Astrocyte (in vitro differentiated cells and primary cell): ENCODE data around the gene IGSF23. TPM values are rescaled to one million over a fixed set of nuclear protein-coding genes. Genes with fewer than 3 reads are reported as not detected.

Experiments used
- DNase-seq: peaks from one replicate; pipeline ENCODE4 v3.0.0-alpha.2; 2010; ENCODE audit warnings: low read depth
- FAIRE-seq: peaks from 2 replicates; lab custom pipeline; 2011; peaks lifted over from hg19 to GRCh38; lab: Jason Lieb, UNC
- H2AFZ ChIP-seq: 2 replicates; pipeline ENCODE4 v1.6.0; 2012; ENCODE audit warnings: low read depth, low read length, inconsistent platforms
- H3K27ac ChIP-seq: 2 replicates; pipeline ENCODE4 v1.5.1; 2011; ENCODE audit warnings: low read depth, low read length, inconsistent platforms
- H3K27me3 ChIP-seq: 2 replicates; pipeline ENCODE4 v1.6.0; 2011; ENCODE audit warnings: low read length, inconsistent platforms; ENCODE audit not compliant: insufficient read depth
- H3K36me3 ChIP-seq: 2 replicates; pipeline ENCODE4 v1.5.1; 2011; ENCODE audit warnings: low read length, inconsistent platforms; ENCODE audit not compliant: insufficient read depth
- H3K4me1 ChIP-seq: 2 replicates; pipeline ENCODE4 v1.5.1; 2011; ENCODE audit warnings: low read length, inconsistent platforms; ENCODE audit not compliant: insufficient read depth
- H3K4me2 ChIP-seq: 2 replicates; pipeline ENCODE4 v1.6.0; 2012; ENCODE audit warnings: low read length, inconsistent platforms
- H3K4me3 ChIP-seq: 2 replicates; pipeline ENCODE4 v1.5.1; 2011; ENCODE audit warnings: low read depth, mild to moderate bottlenecking, low read length, inconsistent platforms; ENCODE audit not compliant: insufficient read depth
- H3K79me2 ChIP-seq: 2 replicates; pipeline ENCODE4 v1.6.0; 2012; ENCODE audit warnings: mild to moderate bottlenecking, low read length, inconsistent platforms; ENCODE audit not compliant: insufficient read depth
- H3K9ac ChIP-seq: 2 replicates; pipeline ENCODE4 v1.6.0; 2012; ENCODE audit warnings: mild to moderate bottlenecking, low read length, inconsistent platforms
- H3K9me3 ChIP-seq: 2 replicates; pipeline ENCODE4 v1.5.1; 2012; ENCODE audit warnings: low read depth, mild to moderate bottlenecking, low read length, inconsistent platforms; ENCODE audit not compliant: insufficient read depth
- H4K20me1 ChIP-seq: 2 replicates; pipeline ENCODE4 v1.6.0; 2012; ENCODE audit warnings: low read length, inconsistent platforms; ENCODE audit not compliant: insufficient read depth
- H3K27ac Mint-ChIP-seq: one replicate; pipeline ENCODE4 v1.8.0; 2021; ENCODE audit warnings: mild to moderate bottlenecking, mixed read lengths; ENCODE audit not compliant: unreplicated experiment
- H3K27me3 Mint-ChIP-seq: one replicate; pipeline ENCODE4 v1.8.0; 2021; ENCODE audit warnings: low read depth, mixed read lengths; ENCODE audit not compliant: unreplicated experiment
- H3K36me3 Mint-ChIP-seq: one replicate; pipeline ENCODE4 v1.8.0; 2021; ENCODE audit warnings: low read depth, mixed read lengths; ENCODE audit not compliant: unreplicated experiment
- H3K4me1 Mint-ChIP-seq: one replicate; pipeline ENCODE4 v1.8.0; 2021; ENCODE audit warnings: low read depth, mixed read lengths; ENCODE audit not compliant: unreplicated experiment
- H3K4me3 Mint-ChIP-seq: one replicate; pipeline ENCODE4 v1.8.0; 2021; ENCODE audit warnings: mild to moderate bottlenecking, moderate library complexity, mixed read lengths; ENCODE audit not compliant: unreplicated experiment
- H3K9me3 Mint-ChIP-seq: one replicate; pipeline ENCODE4 v1.8.0; 2021; ENCODE audit warnings: mild to moderate bottlenecking, mixed read lengths; ENCODE audit not compliant: unreplicated experiment
- EZH2 ChIP-seq: IDR thresholded peaks from 2 replicates; pipeline ENCODE4 v1.6.1; 2012; ENCODE audit warnings: mild to moderate bottlenecking, low read length, inconsistent platforms; ENCODE audit not compliant: insufficient read depth
- total RNA-seq: library from RNA; stranded (reverse); gene quantifications from 2 replicates; pipeline ENCODE4 v1.2.1, GENCODE V29; 2021
- TF ChIP-seq, protein P1 (sequence below): IDR thresholded peaks from 2 replicates; pipeline ENCODE4 v1.5.1; 2011; ENCODE audit warnings: low read depth, mild to moderate bottlenecking, inconsistent platforms, low read length, moderate library complexity; ENCODE audit not compliant: insufficient read depth

Gene IGSF23
- total RNA-seq, 1 donor from 2014 or later, result not detected

DNA sequence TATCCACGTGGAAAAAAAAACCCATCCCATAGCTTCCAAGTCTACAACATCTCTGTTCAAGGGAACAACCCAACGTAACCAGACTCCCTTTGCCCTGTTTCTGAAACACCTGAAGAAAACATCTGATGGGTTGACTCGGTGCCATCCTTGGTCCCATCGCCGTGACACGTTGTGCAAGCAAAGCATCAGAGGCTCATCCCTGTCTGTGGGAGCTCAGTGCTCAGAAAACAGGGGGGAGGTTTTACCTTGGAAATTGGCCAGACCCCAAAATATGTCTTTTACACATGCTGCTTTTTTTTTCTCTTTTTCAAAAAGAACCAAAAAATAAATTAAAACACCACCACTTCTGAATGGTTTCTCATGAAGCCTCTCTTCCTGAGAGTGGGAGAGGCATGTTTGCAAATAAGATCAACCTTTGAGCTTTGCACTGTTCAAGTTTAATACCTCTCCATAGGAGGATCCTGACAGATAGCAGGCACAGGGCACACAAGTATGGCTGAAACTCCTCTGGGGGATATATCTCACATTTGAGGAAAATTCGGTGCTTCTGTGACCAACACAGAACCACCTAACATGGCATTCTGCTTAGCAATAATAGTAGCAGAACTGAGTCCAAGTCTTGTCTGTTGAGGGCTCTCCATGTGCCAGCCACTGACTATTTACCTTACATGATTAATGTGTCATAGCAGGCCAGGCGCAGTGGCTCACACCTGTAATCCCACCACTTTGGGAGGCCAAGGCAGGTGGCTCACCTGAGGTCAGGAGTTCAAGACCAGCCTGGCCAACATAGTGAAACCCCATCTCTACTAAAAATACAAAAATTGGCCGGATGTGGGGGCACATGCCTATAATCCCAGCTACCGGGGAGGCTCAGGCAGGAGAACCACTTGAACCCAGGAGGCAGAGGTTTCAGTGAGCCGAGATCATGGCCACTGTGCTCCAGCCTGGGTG is 23.4 kb downstream of the IGSF23 start:
- DNase-seq, result no peak
- Mint-ChIP-seq H3K9me3 (peaks cover 6% of the 10 kb centered on the region), H3K4me1 (peaks cover 13% of the 10 kb centered on the region), H3K27me3 (peaks cover 7% of the 10 kb centered on the region), H3K36me3 (peaks cover 2% of the 10 kb centered on the region), H3K27ac (peak overlapping the region; percentile 47), H3K4me3 (peak overlapping the region; percentile 34)
- Histone ChIP-seq H3K4me2 (peak overlapping the region; percentile 29), H3K4me3 (no peak overlapping the region), H4K20me1 (no peaks in the 10 kb centered on the region), H3K27ac (no peak overlapping the region), H3K27me3 (no peaks in the 10 kb centered on the region), H3K9me3 (no peaks in the 10 kb centered on the region), H3K79me2 (no peaks in the 10 kb centered on the region), H3K4me1 (peaks cover 13% of the 10 kb centered on the region), H3K36me3 (no peaks in the 10 kb centered on the region), H2AFZ (no peak overlapping the region), H3K9ac (no peak overlapping the region)
- FAIRE-seq, result no peak
- TF ChIP-seq EZH2, result no peak
- TF ChIP-seq, protein P1, sequence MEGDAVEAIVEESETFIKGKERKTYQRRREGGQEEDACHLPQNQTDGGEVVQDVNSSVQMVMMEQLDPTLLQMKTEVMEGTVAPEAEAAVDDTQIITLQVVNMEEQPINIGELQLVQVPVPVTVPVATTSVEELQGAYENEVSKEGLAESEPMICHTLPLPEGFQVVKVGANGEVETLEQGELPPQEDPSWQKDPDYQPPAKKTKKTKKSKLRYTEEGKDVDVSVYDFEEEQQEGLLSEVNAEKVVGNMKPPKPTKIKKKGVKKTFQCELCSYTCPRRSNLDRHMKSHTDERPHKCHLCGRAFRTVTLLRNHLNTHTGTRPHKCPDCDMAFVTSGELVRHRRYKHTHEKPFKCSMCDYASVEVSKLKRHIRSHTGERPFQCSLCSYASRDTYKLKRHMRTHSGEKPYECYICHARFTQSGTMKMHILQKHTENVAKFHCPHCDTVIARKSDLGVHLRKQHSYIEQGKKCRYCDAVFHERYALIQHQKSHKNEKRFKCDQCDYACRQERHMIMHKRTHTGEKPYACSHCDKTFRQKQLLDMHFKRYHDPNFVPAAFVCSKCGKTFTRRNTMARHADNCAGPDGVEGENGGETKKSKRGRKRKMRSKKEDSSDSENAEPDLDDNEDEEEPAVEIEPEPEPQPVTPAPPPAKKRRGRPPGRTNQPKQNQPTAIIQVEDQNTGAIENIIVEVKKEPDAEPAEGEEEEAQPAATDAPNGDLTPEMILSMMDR, result no peak

DNA sequence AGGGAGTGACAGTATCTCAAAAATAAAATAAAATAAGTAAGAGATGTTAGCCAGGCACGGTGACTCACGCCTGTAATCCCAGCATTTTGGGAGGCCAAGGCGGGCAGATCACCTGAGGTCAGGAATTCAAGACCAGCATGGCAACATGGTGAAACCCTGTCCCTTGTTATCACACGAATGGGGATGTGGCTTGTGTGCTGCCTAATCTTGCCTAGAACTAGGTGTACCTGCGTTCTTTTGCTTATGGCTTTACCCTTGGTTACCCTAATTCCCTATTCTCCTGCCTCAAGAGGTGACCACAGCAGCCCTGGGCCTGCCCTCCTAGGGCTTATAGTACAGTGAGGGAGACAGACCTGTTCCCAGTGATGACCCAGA is 24.0 kb downstream of the IGSF23 start:
- no peak overlapping the region for H2AFZ ChIP-seq
- DNase-seq, result no peak
- TF ChIP-seq, protein P1, result no peak
- no peak for TF ChIP-seq EZH2
- H3K27me3 Mint-ChIP-seq, result peaks cover 7% of the 10 kb centered on the region
- H3K4me2 ChIP-seq, result no peak overlapping the region
- H3K27ac Mint-ChIP-seq, result peak overlapping the region; percentile 47
- no peak overlapping the region for H3K9ac ChIP-seq
- no peaks in the 10 kb centered on the region for H4K20me1 ChIP-seq
- no peaks in the 10 kb centered on the region for H3K36me3 ChIP-seq
- H3K79me2 ChIP-seq, result no peaks in the 10 kb centered on the region
- H3K4me1 ChIP-seq, result peaks cover 13% of the 10 kb centered on the region
- no peaks in the 10 kb centered on the region for H3K27me3 ChIP-seq
- H3K4me3 ChIP-seq, result no peak overlapping the region
- H3K9me3 ChIP-seq, result no peaks in the 10 kb centered on the region
- no peak overlapping the region for H3K4me3 Mint-ChIP-seq
- peaks cover 2% of the 10 kb centered on the region for H3K36me3 Mint-ChIP-seq
- H3K9me3 Mint-ChIP-seq, result peaks cover 6% of the 10 kb centered on the region
- no peak for FAIRE-seq
- H3K4me1 Mint-ChIP-seq, result peaks cover 13% of the 10 kb centered on the region
- H3K27ac ChIP-seq, result no peak overlapping the region

DNA sequence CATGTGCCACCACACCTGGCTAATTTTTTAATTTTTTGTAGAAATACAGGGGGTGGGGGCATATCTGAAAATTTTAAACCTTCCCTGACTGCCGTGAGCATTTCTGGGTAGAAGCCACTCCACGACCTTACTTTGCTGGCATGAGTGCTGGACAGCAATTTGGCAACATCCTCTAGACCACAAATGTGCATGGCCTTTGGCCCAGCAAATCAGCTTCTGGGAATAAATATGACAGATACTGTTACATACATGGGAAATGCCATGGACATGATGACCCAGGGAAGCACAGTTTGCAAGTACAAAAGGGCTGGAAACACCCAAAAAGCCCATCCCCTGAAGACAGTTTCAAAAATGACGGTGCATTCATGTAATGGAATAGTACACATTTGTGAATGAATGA is 27.2 kb downstream of the IGSF23 start:
- Histone ChIP-seq H3K4me3 (no peak overlapping the region), H3K36me3 (no peaks in the 10 kb centered on the region), H3K27me3 (no peaks in the 10 kb centered on the region), H3K27ac (no peak overlapping the region), H3K4me1 (peaks cover 14% of the 10 kb centered on the region), H2AFZ (no peak overlapping the region), H4K20me1 (peaks cover 8% of the 10 kb centered on the region), H3K9me3 (no peaks in the 10 kb centered on the region), H3K9ac (no peak overlapping the region), H3K4me2 (no peak overlapping the region), H3K79me2 (peaks cover 16% of the 10 kb centered on the region)
- H3K36me3 Mint-ChIP-seq, result peaks cover 2% of the 10 kb centered on the region
- H3K9me3 Mint-ChIP-seq, result peaks cover 1% of the 10 kb centered on the region
- TF ChIP-seq EZH2, result no peak
- no peak overlapping the region for H3K27ac Mint-ChIP-seq
- DNase-seq (peak; percentile 39), FAIRE-seq (no peak)
- peaks cover 5% of the 10 kb centered on the region for H3K27me3 Mint-ChIP-seq
- peaks cover 5% of the 10 kb centered on the region for H3K4me1 Mint-ChIP-seq
- peak overlapping the region; percentile 11 for H3K4me3 Mint-ChIP-seq
